ENCODE results near the gene LIPK.
A peak's percentile ranks its signal among the peaks of the same experiment; 100 is the strongest.

Gene LIPK

DNA sequence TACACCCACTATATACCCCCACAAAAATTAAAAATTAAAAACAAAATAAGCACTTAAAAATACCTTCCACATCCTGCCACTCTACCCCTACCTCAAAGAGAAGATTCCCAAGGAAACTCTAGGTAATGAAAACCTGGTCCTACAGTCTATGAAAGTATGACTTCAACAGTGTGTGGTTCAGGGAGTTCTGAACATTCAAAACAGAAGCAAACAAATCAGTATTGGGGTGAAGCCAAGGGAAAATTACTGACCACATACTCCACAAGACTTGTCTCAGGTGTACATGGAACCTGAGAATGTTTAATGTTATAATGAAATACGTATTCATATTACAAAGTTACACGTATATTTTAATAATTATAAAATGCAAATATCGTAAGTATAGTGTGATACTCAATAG lies 76.2 kb downstream of the LIPK start:
- no peak for DNase-seq (ENCODE audit: extremely low read depth in 1 of 2, low read depth in 1 of 2)

- no peak for DNase-seq (ENCODE audit: extremely low read depth in 1 of 2, low read depth in 1 of 2)
Observed at GRCh38 chr10:88783724-88784123, 77.7 kb downstream of the LIPK start.

GRCh38 chr10:88786032-88786770 lies 80.2 kb downstream of the LIPK start:
- DNase-seq (ENCODE audit: extremely low read depth in 1 of 2, low read depth in 1 of 2): no peak

- DNase-seq (ENCODE audit: extremely low read depth in 1 of 2, low read depth in 1 of 2): no peak
Observed at GRCh38 chr10:88787463-88787862, 81.4 kb downstream of the LIPK start.

- no peak for DNase-seq (ENCODE audit: extremely low read depth in 1 of 2, low read depth in 1 of 2)
Observed at GRCh38 chr10:88788924-88789323, 82.9 kb downstream of the LIPK start.

- no peak for DNase-seq (ENCODE audit: extremely low read depth in 1 of 2, low read depth in 1 of 2)
Observed at GRCh38 chr10:88791924-88792323, 85.9 kb downstream of the LIPK start.

- no peak for DNase-seq (ENCODE audit: extremely low read depth in 1 of 2, low read depth in 1 of 2)
Observed at GRCh38 chr10:88792661-88793060, 86.6 kb downstream of the LIPK start.

DNA sequence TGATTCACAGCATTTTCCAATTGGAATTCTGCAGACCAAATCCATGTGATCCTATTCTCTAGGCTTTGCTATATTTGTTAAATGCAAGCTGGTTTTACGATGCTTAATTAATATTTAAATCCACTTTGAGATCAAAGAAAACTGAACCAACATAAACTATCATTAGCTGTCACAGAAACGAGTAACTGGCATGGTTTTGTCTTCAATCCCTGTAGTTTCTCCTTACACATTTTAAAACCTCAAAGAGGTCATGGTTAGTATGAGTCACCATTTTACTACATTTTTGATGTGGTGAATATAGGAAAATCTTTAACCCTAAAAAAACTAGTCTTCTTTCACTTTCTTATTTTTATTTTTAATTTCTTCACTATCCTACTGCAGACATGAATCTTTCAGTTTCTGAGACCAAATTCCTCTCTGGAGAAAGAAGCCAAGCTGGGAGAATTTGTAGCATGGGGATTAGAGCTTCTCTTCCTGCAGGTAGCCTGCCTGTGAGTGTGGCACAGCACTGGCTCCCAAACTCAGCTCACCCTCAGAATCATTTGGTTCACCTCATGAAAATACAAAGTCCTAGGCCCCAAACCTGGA lies 87.8 kb downstream of the LIPK start:
- no peak for DNase-seq (ENCODE audit: extremely low read depth in 1 of 2, low read depth in 1 of 2)

DNA sequence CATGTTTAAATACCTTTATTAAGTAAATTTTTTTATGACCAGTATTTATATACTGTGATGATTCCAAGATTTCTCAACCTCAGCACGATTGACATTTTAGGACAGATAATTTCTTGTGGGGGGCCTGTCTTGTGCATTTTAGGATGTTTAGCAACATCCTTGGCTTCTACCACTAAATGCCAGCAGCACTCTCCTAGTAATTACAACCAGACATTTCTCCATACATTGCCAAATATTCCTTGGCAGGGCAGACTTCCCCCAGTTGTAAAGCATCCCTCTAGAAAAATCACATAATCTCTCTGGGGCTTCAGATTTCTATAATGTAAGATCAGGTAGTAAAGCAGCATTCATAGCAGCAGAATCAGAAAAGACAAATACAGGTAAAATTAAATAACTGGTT lies 88.7 kb downstream of the LIPK start:
- no peak for DNase-seq (ENCODE audit: extremely low read depth in 1 of 2, low read depth in 1 of 2)

DNA sequence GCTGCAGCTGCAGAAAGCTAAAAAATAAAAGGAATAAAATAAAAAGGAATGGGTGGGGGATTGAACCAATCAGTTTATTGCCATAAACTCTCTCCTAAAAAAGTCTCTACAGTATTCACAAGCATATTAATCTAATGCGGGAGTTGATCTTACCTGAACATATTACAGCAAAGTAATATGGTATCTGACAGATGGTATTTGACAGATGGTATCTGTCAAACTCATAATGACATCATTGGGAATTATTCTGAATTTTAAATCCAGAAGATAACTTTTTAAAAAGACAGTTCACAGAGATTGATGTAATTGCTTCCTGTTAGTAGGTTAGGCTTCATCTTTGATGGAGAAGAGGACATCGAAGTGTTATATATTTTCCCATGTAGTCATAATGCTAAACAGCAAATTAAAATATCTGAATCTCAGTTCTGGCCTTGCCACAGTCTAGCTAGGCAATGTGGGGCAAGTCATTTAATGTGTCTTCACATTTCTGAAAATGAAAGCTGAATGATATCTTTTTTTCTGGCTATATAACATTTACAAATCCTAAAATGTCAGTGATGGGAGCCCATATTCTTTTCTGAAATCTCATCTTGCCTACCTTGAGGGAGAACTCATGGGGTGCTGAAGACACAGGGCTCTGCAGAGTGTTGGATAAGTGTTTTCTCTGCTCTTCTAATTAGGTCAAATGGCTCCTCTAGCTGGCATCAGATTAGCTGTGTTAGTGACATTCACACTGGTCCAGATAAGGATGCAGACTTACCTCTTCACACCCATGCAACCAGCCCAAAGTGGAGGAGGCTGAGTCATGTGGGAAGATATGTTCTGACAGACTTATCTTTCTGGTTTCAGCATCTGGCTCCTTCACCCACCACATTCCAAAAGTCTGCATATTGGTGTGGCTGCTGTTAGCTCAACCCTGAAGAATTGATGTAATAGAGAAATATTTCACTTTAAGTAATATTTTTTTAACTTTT lies 94.4 kb downstream of the LIPK start:
- DNase-seq (ENCODE audit: extremely low read depth in 1 of 2, low read depth in 1 of 2): peak in 1 of 2 donors; percentile 34
